ENCODE measurements around the gene DLL1. TPM values are rescaled to one million over a fixed set of nuclear protein-coding genes. Genes with fewer than 3 reads are reported as not detected.
A peak's percentile ranks its signal among the peaks of the same experiment; 100 is the strongest.

Gene DLL1
- total and polyA plus RNA-seq, 4 donors, result 0.13 to 30.5 (median 14.4) TPM

- Histone ChIP-seq H3K27ac (ENCODE audit: low read depth in 1 of 2, low read length in 2 of 2) (no peak overlapping the region), H3K9me3 (ENCODE audit: control insufficient read depth, low read length) (no peaks in the 10 kb centered on the region), H3K4me1 (ENCODE audit: control insufficient read depth in 1 of 2, insufficient read depth in 2 of 2, low read length in 2 of 2) (no peaks in the 10 kb centered on the region), H3K4me3 (ENCODE audit: low read length in 2 of 2) (no peak overlapping the region), H3K36me3 (ENCODE audit: control insufficient read depth in 1 of 2, insufficient read depth in 2 of 2, low read length in 1 of 2) (no peaks in the 10 kb centered on the region), H3K27me3 (ENCODE audit: control insufficient read depth in 1 of 2, insufficient read depth in 2 of 2, low read length in 1 of 2) (no peaks in the 10 kb centered on the region)
- DNase-seq (peak in 1 of 2 donors; percentile 11), ATAC-seq (ENCODE audit: low FRiP score) (no peak)
- 89 to 92% methylated on average over 9 of the region's 9 CpGs for WGBS, 2 donors
- intact Hi-C loops (cut with DNase I), result no loop called here
Observed at GRCh38 chr6:170253910-170254269, 37.0 kb downstream of the DLL1 start.

- no peaks in the 10 kb centered on the region for H3K27me3 ChIP-seq (ENCODE audit: control insufficient read depth in 1 of 2, insufficient read depth in 2 of 2, low read length in 1 of 2)
- intact Hi-C loops (cut with DNase I), result no loop called here
- peak; percentile 24 to 51 for DNase-seq
- no peak overlapping the region for H3K27ac ChIP-seq (ENCODE audit: low read depth in 1 of 2, low read length in 2 of 2)
- H3K9me3 ChIP-seq (ENCODE audit: control insufficient read depth, low read length), result no peaks in the 10 kb centered on the region
- no peak for ATAC-seq (ENCODE audit: low FRiP score)
- H3K36me3 ChIP-seq (ENCODE audit: control insufficient read depth in 1 of 2, insufficient read depth in 2 of 2, low read length in 1 of 2), result no peaks in the 10 kb centered on the region
- H3K4me3 ChIP-seq (ENCODE audit: low read length in 2 of 2), result no peak overlapping the region
- WGBS, 2 donors, result 78 to 86% methylated on average over 30 of the region's 30 CpGs
- H3K4me1 ChIP-seq (ENCODE audit: control insufficient read depth in 1 of 2, insufficient read depth in 2 of 2, low read length in 2 of 2), result no peaks in the 10 kb centered on the region
Observed at GRCh38 chr6:170253226-170253909, 37.5 kb downstream of the DLL1 start.

GRCh38 chr6:170251776-170252571, 38.9 kb downstream of the DLL1 start:
- Histone ChIP-seq H3K9me3 (ENCODE audit: control insufficient read depth, low read length) (no peaks in the 10 kb centered on the region), H3K4me3 (ENCODE audit: low read length in 2 of 2) (no peak overlapping the region), H3K36me3 (ENCODE audit: control insufficient read depth in 1 of 2, insufficient read depth in 2 of 2, low read length in 1 of 2) (no peaks in the 10 kb centered on the region), H3K4me1 (ENCODE audit: control insufficient read depth in 1 of 2, insufficient read depth in 2 of 2, low read length in 2 of 2) (no peaks in the 10 kb centered on the region), H3K27me3 (ENCODE audit: control insufficient read depth in 1 of 2, insufficient read depth in 2 of 2, low read length in 1 of 2) (no peaks in the 10 kb centered on the region), H3K27ac (ENCODE audit: low read depth in 1 of 2, low read length in 2 of 2) (no peak overlapping the region)
- ATAC-seq (ENCODE audit: low FRiP score) (no peak), DNase-seq (peak; percentile 33 to 61)
- WGBS, 2 donors, result 91 to 95% methylated on average over 41 of the region's 41 CpGs
- intact Hi-C loops (cut with DNase I), result no loop called here

GRCh38 chr6:170250981-170251775, 39.7 kb downstream of the DLL1 start:
- DNase-seq (no peak), ATAC-seq (ENCODE audit: low FRiP score) (no peak)
- Histone ChIP-seq H3K36me3 (ENCODE audit: control insufficient read depth in 1 of 2, insufficient read depth in 2 of 2, low read length in 1 of 2) (no peaks in the 10 kb centered on the region), H3K9me3 (ENCODE audit: control insufficient read depth, low read length) (no peaks in the 10 kb centered on the region), H3K4me3 (ENCODE audit: low read length in 2 of 2) (no peak overlapping the region), H3K4me1 (ENCODE audit: control insufficient read depth in 1 of 2, insufficient read depth in 2 of 2, low read length in 2 of 2) (no peaks in the 10 kb centered on the region), H3K27me3 (ENCODE audit: control insufficient read depth in 1 of 2, insufficient read depth in 2 of 2, low read length in 1 of 2) (no peaks in the 10 kb centered on the region), H3K27ac (ENCODE audit: low read depth in 1 of 2, low read length in 2 of 2) (no peak overlapping the region)
- intact Hi-C loops (cut with DNase I), result no loop called here
- 91 to 94% methylated on average over 21 of the region's 21 CpGs for WGBS, 2 donors

- no peak overlapping the region for H3K27ac ChIP-seq (ENCODE audit: low read depth in 1 of 2, low read length in 2 of 2)
- no peaks in the 10 kb centered on the region for H3K36me3 ChIP-seq (ENCODE audit: control insufficient read depth in 1 of 2, insufficient read depth in 2 of 2, low read length in 1 of 2)
- no peaks in the 10 kb centered on the region for H3K9me3 ChIP-seq (ENCODE audit: control insufficient read depth, low read length)
- 85 to 89% methylated on average over 11 of the region's 11 CpGs for WGBS, 2 donors
- no peak for ATAC-seq (ENCODE audit: low FRiP score)
- no peak overlapping the region for H3K4me3 ChIP-seq (ENCODE audit: low read length in 2 of 2)
- H3K27me3 ChIP-seq (ENCODE audit: control insufficient read depth in 1 of 2, insufficient read depth in 2 of 2, low read length in 1 of 2), result no peaks in the 10 kb centered on the region
- intact Hi-C loops (cut with DNase I), result no loop called here
- H3K4me1 ChIP-seq (ENCODE audit: control insufficient read depth in 1 of 2, insufficient read depth in 2 of 2, low read length in 2 of 2), result no peaks in the 10 kb centered on the region
- peak in 1 of 2 donors; percentile 10 for DNase-seq
Observed at GRCh38 chr6:170250455-170250854, 40.4 kb downstream of the DLL1 start.

- H3K4me1 ChIP-seq (ENCODE audit: control insufficient read depth in 1 of 2, insufficient read depth in 2 of 2, low read length in 2 of 2), result no peaks in the 10 kb centered on the region
- H3K27ac ChIP-seq (ENCODE audit: low read depth in 1 of 2, low read length in 2 of 2), result no peak overlapping the region
- DNase-seq (peak in 1 of 2 donors; percentile 20), ATAC-seq (ENCODE audit: low FRiP score) (no peak)
- intact Hi-C loops (cut with DNase I), result no loop called here
- H3K9me3 ChIP-seq (ENCODE audit: control insufficient read depth, low read length), result no peaks in the 10 kb centered on the region
- no peaks in the 10 kb centered on the region for H3K27me3 ChIP-seq (ENCODE audit: control insufficient read depth in 1 of 2, insufficient read depth in 2 of 2, low read length in 1 of 2)
- no peak overlapping the region for H3K4me3 ChIP-seq (ENCODE audit: low read length in 2 of 2)
- WGBS, 2 donors, result 91 to 94% methylated on average over 15 of the region's 15 CpGs
- no peaks in the 10 kb centered on the region for H3K36me3 ChIP-seq (ENCODE audit: control insufficient read depth in 1 of 2, insufficient read depth in 2 of 2, low read length in 1 of 2)
Observed at GRCh38 chr6:170249817-170250216, 41.1 kb downstream of the DLL1 start.

GRCh38 chr6:170248861-170249600, 41.8 kb downstream of the DLL1 start:
- intact Hi-C loops (cut with DNase I), result no loop called here
- H3K4me3 ChIP-seq (ENCODE audit: low read length in 2 of 2), result no peak overlapping the region
- no peak overlapping the region for H3K27ac ChIP-seq (ENCODE audit: low read depth in 1 of 2, low read length in 2 of 2)
- no peaks in the 10 kb centered on the region for H3K36me3 ChIP-seq (ENCODE audit: control insufficient read depth in 1 of 2, insufficient read depth in 2 of 2, low read length in 1 of 2)
- H3K4me1 ChIP-seq (ENCODE audit: control insufficient read depth in 1 of 2, insufficient read depth in 2 of 2, low read length in 2 of 2), result no peaks in the 10 kb centered on the region
- 64 to 69% methylated on average over 24 to 27 of the region's 27 CpGs for WGBS, 2 donors
- H3K27me3 ChIP-seq (ENCODE audit: control insufficient read depth in 1 of 2, insufficient read depth in 2 of 2, low read length in 1 of 2), result no peaks in the 10 kb centered on the region
- DNase-seq (peak in 1 of 2 donors; percentile 24), ATAC-seq (ENCODE audit: low FRiP score) (no peak)
- no peaks in the 10 kb centered on the region for H3K9me3 ChIP-seq (ENCODE audit: control insufficient read depth, low read length)

- Histone ChIP-seq H3K9me3 (ENCODE audit: control insufficient read depth, low read length) (no peaks in the 10 kb centered on the region), H3K27me3 (ENCODE audit: control insufficient read depth in 1 of 2, insufficient read depth in 2 of 2, low read length in 1 of 2) (no peaks in the 10 kb centered on the region), H3K27ac (ENCODE audit: low read depth in 1 of 2, low read length in 2 of 2) (no peak overlapping the region), H3K4me1 (ENCODE audit: control insufficient read depth in 1 of 2, insufficient read depth in 2 of 2, low read length in 2 of 2) (no peaks in the 10 kb centered on the region), H3K4me3 (ENCODE audit: low read length in 2 of 2) (no peak overlapping the region), H3K36me3 (ENCODE audit: control insufficient read depth in 1 of 2, insufficient read depth in 2 of 2, low read length in 1 of 2) (no peaks in the 10 kb centered on the region)
- ATAC-seq (ENCODE audit: low FRiP score) (no peak), DNase-seq (peak in 1 of 2 donors; percentile 17)
- intact Hi-C loops (cut with DNase I), result no loop called here
- WGBS, 2 donors, result 36 to 41% methylated on average over 34 of the region's 34 CpGs
Observed at GRCh38 chr6:170248111-170248805, 42.6 kb downstream of the DLL1 start.
